HG03139 (cell line): ENCODE data around the gene LPIN2.
"Not testable (repeated sequence)": the region's sequence is repeated elsewhere in the genome, so short reads cannot be mapped to it uniquely, and the experiment has no call there.

Experiments
- ATAC-seq: cut with Tn5 transposase; IDR thresholded peaks from one replicate; pipeline ENCODE4 v1.9.1; 2021; ENCODE audit not compliant: unreplicated experiment

LPIN2 gene, protein sequence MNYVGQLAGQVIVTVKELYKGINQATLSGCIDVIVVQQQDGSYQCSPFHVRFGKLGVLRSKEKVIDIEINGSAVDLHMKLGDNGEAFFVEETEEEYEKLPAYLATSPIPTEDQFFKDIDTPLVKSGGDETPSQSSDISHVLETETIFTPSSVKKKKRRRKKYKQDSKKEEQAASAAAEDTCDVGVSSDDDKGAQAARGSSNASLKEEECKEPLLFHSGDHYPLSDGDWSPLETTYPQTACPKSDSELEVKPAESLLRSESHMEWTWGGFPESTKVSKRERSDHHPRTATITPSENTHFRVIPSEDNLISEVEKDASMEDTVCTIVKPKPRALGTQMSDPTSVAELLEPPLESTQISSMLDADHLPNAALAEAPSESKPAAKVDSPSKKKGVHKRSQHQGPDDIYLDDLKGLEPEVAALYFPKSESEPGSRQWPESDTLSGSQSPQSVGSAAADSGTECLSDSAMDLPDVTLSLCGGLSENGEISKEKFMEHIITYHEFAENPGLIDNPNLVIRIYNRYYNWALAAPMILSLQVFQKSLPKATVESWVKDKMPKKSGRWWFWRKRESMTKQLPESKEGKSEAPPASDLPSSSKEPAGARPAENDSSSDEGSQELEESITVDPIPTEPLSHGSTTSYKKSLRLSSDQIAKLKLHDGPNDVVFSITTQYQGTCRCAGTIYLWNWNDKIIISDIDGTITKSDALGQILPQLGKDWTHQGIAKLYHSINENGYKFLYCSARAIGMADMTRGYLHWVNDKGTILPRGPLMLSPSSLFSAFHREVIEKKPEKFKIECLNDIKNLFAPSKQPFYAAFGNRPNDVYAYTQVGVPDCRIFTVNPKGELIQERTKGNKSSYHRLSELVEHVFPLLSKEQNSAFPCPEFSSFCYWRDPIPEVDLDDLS

DNA sequence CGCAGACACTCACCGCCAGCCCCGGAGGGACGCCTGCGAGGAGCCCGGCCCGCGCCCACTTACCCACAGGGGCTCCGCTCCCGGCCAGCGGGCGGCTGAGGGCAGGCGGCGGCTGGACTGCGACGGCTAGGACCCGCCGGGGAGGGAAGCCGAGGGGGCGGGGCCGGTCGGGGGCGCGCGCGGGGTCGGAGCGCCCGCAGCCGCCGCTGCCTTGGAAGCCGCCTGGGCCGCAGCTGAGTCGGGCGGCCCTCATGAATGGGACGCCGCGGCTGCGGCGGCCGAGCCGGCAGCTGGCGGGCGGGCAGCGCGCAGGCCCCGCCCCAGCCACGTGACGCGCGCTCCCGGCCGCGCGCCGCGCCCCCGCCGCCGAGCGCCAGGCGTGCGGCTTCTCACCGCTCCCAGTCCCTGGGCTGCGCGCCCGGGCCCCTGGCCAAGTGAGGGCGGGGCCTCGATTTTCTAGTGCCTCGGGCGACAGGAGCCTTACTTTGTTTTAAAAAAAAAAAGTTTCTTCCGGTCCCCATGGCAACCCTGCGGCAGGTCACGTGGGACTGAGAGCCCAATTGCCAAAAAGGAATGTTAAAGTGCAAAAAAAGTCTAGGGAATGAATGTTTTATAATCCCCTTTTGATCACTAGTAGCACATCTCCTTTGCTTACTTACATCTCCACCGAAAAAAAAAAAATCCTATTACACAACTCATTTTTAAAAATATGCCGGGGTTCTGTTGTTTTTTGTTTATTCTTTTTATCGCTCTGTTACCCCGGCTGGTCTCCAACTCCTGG is at the start of gene LPIN2:
Gene LPIN2 (minus strand): TSS at position 121 of the 781 bp plus-strand sequence. CDS start 52,304 bp downstream, outside the sequence.
- ATAC-seq, result peak; percentile 81

DNA sequence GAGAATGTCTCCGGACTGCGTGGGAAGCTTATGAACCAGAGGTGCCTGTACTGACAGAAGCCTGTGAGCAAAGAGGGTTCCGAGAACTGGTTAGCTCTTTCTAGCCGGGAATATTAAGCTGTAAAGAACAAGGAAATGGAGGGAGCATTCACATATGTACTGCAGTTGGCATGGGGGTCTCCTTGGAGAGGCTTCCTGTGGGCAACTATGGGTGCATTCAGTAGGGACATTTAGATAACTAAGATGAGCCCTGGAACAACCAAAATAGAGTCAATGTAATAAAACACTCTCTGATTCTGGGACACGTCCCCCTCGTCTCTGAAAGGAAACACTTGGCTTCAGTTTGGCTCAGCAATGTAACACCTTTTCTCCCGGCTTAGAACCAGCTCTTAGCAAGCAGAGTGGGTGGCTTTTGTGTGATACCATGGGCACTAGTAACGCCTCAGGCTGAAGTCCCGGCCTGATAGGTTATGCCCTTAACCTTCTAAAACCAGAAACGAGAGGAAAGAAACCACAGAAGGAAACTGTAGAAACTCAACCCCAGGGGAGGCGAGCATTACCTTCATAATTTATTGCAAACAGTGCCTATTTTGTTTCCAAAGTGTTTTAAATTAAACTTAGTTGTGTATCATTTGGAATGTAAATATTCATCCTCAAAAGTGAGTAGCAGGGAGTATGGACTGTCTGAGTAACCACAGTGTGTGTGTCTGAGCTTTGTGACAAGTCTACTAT is 48.8 kb upstream of the LPIN2 start:
- ATAC-seq, result no peak

DNA sequence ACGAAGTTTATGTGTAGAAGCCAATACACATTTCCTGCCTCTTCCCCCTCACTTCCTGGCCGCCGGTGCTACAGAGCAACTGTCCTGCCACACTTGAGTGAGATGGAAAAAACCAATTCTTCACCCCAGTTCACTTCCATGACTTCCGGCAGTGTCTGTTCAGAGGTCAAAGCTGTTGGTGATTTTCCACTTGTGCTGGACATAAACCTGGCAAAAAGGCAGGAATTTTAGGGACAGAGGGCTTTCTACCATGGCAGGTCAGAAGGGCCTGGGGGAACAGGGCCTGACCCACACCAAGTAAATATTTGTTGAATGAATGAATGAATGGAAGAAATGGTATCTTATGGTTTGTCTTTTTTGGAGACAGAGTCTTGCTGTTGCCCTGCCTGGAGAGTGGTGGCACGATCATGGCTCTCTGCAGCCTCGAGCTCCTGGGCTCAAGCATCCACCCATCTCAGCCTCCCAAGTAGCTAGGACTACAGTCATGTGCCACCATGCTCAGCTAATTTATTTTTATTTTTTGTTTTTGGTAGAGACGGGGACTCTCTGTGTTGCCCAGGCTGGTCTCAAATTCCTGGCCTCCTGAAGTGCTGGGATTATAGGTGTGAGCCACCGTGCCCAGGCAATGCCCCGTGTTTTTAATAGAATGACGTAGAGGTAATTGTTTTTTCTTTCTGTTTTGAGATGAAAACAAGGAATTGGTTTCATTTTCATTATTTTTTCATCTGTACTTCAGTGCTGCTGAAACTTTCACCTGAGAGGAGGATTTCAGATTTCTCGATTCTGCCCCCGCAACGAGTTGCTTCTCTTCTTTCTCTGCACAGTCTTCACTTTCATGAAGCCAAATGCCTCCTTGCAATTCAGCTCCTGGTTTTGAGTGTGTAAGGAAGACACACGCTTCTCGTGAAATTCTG is 48.0 kb upstream of the LPIN2 start:
- ATAC-seq, result no peak

GRCh38 chr18:3059272-3059671 is 46.3 kb upstream of the LPIN2 start:
- ATAC-seq, result no peak

- ATAC-seq, result no peak
Measured at GRCh38 chr18:3058328-3059191, 45.6 kb upstream of the LPIN2 start.

DNA sequence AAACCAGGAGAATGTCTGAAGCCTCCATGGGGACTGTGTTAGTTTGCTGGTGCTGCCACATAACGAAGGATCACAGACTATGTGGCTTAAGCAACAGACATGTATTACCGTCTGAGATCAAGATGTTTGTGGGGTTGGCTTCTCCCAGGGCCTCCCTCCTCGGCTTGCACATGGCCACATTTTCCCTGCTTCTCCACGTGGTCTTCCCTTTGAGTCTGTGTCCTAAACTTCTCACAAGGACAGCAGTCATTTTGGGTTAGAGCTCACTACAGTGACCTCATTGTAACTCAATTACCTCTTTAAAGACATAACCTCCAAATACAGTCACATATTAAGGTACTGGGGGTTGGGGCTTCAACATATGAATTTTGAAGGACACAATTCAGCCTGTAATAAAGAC is 44.6 kb upstream of the LPIN2 start:
- no peak for ATAC-seq

DNA sequence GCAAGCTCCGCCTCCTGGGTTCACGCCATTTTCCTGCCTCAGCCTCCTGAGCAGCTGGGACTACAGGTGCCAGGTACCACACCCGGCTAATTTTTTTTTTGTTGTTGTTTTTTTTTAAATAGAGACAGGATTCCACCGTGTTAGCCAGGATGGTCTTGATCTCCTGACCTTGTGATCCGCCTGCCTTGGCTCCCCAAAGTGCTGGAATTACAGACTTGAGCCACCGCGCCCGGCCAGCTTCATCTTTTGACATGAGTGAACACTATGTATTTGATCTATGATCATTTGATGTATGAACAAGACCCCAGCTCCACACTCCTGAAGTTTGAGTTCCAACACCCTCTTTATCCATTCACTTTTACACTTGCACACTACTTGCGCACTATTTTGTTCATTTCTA is 43.4 kb upstream of the LPIN2 start:
- no peak for ATAC-seq

- ATAC-seq, result no peak
Measured at GRCh38 chr18:3055816-3056215, 42.9 kb upstream of the LPIN2 start.

DNA sequence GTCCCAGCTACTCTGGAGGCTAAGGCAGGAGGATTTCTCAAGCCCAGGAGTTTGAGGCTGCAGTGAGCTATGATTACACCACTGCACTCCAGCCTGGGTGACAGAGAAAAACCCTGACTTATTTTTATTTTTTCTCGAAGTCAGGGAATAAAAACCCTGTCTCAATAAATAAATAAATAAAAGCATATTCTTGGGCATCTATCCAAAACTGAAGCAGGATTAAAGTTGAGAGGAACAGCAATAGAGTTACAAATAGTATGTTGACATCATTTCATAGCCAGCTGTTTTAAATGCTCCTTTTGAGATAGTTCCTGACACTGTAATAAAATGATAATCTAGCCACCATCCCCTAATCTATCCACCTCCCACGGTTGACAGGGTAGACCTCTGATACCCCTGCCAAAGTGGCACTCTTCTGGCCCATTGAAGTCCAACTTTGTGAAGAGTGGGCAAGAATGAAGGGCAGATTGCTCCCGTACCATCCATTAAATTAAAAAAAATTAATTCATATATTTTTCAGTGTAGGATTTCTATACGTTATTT is 42.3 kb upstream of the LPIN2 start:
- ATAC-seq, result no peak

- no peak for ATAC-seq
Measured at GRCh38 chr18:3054780-3055179, 41.8 kb upstream of the LPIN2 start.

DNA sequence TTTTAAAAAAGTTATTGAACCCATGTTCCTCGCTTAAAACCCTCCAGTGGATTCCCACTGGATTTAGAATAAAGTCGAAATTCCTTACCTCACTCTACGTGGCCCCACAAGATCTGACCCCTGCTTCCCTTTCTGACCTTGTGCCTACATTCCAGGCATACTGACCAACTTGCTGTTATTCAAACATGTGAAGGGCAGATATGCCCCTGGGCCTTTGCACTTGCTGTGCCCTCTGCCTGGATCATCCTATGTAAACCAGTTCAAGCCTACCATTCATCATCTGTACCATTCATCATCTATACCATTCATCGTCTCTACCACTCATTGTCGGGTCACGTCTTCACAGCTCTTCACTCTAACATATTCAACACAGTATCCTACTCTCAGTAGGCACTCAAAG is 41.3 kb upstream of the LPIN2 start:
- no peak for ATAC-seq

- ATAC-seq, result no peak
Measured at GRCh38 chr18:3053081-3053480, 40.1 kb upstream of the LPIN2 start.

GRCh38 chr18:3052411-3052758 is 39.4 kb upstream of the LPIN2 start:
- ATAC-seq, result no peak

DNA sequence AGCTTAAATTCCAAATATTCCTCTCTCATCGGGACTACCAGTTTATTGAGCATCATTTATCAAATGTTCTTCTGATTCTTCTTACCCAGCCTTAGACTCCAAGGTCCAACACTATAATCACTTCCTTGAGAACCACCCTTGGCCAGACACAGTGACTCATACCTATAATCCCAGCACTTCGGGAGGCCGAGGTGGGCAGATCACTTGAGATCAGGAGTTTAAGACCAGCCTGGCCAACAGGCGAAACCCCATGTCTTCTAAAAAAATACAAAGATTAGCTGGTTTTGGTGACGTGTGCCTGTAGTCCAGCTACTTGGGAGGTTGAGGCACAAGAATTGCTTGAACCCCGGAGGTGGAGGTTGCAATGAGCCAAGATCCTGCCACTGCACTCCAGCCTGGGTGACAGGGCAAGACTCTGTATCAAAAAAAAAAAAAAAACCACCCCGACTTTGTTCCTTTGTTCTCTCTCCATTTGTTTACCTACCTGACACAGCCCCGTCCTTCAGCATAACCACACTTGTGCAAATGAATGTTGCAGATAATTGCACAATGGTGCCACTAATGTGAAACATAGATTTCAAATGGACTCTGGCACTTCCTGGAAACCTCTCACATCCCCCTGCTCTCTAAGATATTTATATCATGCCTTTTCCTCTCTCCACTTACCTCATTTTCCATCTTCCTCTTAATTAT is 38.9 kb upstream of the LPIN2 start:
- ATAC-seq, result no peak

- ATAC-seq, result not testable (repeated sequence)
Measured at GRCh38 chr18:3049897-3050454, 37.0 kb upstream of the LPIN2 start.

- no peak for ATAC-seq
Measured at GRCh38 chr18:3048820-3049349, 35.9 kb upstream of the LPIN2 start.

- no peak for ATAC-seq
Measured at GRCh38 chr18:3048121-3048520, 35.2 kb upstream of the LPIN2 start.
